Loucy (cell line): Measurements from ENCODE around the gene ART5.

Experiments
- EZH2phosphoT487 ChIP-seq: fragments of 200-600 bp; IDR thresholded peaks from 2 replicates; pipeline ENCODE4 v1.6.1; 2018; ENCODE audit warnings: antibody characterized with exemption, mild to moderate bottlenecking, moderate library complexity, borderline replicate concordance
- TF ChIP-seq, protein P1 (sequence below): fragments of 200-600 bp; sonication (generic); conservative IDR thresholded peaks from 2 replicates; pipeline ENCODE4 v1.5.1; 2014; ENCODE audit warnings: mild to moderate bottlenecking, antibody characterized with exemption, low read length

DNA sequence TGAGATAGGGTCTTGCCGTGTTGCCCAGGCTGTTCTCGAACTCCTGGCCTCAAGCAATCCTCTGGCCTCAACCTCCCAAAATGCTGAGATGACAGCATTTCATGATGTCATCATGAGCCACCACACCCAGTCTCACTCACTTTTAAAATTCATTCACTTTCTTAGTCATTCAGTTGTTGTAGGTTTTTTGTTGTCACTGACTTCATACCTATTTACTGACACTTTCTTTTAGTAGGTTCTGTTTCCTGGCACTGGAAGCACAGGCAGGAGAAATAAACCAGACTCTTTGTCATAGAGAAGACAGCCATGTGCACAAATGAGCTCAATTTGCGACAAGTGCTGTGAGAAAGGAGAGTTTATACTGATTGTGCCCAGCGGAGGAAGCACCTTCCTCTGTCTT, 10.5 kb downstream of the ART5 start:
- TF ChIP-seq, protein P1, sequence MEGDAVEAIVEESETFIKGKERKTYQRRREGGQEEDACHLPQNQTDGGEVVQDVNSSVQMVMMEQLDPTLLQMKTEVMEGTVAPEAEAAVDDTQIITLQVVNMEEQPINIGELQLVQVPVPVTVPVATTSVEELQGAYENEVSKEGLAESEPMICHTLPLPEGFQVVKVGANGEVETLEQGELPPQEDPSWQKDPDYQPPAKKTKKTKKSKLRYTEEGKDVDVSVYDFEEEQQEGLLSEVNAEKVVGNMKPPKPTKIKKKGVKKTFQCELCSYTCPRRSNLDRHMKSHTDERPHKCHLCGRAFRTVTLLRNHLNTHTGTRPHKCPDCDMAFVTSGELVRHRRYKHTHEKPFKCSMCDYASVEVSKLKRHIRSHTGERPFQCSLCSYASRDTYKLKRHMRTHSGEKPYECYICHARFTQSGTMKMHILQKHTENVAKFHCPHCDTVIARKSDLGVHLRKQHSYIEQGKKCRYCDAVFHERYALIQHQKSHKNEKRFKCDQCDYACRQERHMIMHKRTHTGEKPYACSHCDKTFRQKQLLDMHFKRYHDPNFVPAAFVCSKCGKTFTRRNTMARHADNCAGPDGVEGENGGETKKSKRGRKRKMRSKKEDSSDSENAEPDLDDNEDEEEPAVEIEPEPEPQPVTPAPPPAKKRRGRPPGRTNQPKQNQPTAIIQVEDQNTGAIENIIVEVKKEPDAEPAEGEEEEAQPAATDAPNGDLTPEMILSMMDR: no peak
- no peak for TF ChIP-seq EZH2phosphoT487
